Neural progenitor cell (in vitro differentiated cells): ENCODE data around the gene FXR1. TPM values are rescaled to one million over a fixed set of nuclear protein-coding genes. Genes with fewer than 3 reads are reported as not detected.
A peak's percentile ranks its signal among the peaks of the same experiment; 100 is the strongest.

Source experiments
- DNase-seq: peaks from one replicate; pipeline ENCODE4 v3.0.0-alpha.2; 2016; ENCODE audit warnings: low spot score
- H2AFZ ChIP-seq: fragments of 200-600 bp; sonication (generic); replicated peaks from 2 replicates; pipeline ENCODE4 v1.6.1; 2016; ENCODE audit warnings: antibody characterized with exemption
- H3F3A ChIP-seq: fragments of 200-600 bp; sonication (generic); 2 replicates; pipeline ENCODE4 v1.6.1; 2016; ENCODE audit warnings: antibody characterized with exemption, low read depth
- H3K27ac ChIP-seq: fragments of 200-600 bp; sonication (generic); 2 replicates; pipeline ENCODE4 v1.5.1; 2016; ENCODE audit warnings: mild to moderate bottlenecking
- H3K27me3 ChIP-seq: fragments of 200-600 bp; sonication (generic); 2 replicates; pipeline ENCODE4 v1.6.1; 2016; ENCODE audit warnings: mild to moderate bottlenecking, moderate library complexity
- H3K36me3 ChIP-seq: fragments of 200-600 bp; sonication (generic); 2 replicates; pipeline ENCODE4 v1.5.1; 2016
- H3K4me1 ChIP-seq: fragments of 200-600 bp; sonication (generic); 2 replicates; pipeline ENCODE4 v1.6.1; 2016; ENCODE audit warnings: mixed run types
- H3K4me2 ChIP-seq: fragments of 200-600 bp; sonication (generic); 2 replicates; pipeline ENCODE4 v1.6.1; 2016
- H3K4me3 ChIP-seq: fragments of 200-600 bp; sonication (generic); 2 replicates; pipeline ENCODE4 v1.5.1; 2016
- H3K79me2 ChIP-seq: fragments of 200-600 bp; sonication (generic); 2 replicates; pipeline ENCODE4 v1.6.1; 2016; ENCODE audit warnings: low read depth
- H3K9ac ChIP-seq: fragments of 200-600 bp; sonication (generic); 2 replicates; pipeline ENCODE4 v1.6.1; 2016
- H3K9me3 ChIP-seq: fragments of 200-600 bp; sonication (generic); 2 replicates; pipeline ENCODE4 v1.5.1; 2016; ENCODE audit warnings: low read depth
- H4K20me1 ChIP-seq: fragments of 200-600 bp; sonication (generic); 2 replicates; pipeline ENCODE4 v1.6.1; 2016; ENCODE audit warnings: low read depth
- H3K27ac Mint-ChIP-seq: 3 replicates; pipeline ENCODE4 v1.8.0; 2021; ENCODE audit warnings: mixed read lengths
- H3K27me3 Mint-ChIP-seq: 2 replicates; pipeline ENCODE4 v1.8.0; 2022; ENCODE audit warnings: low read depth, mild to moderate bottlenecking, inconsistent platforms, moderate library complexity, mixed read lengths; ENCODE audit not compliant: insufficient read depth
- H3K36me3 Mint-ChIP-seq: 3 replicates; pipeline ENCODE4 v1.8.0; 2021; ENCODE audit warnings: mixed read lengths
- H3K4me1 Mint-ChIP-seq: 3 replicates; pipeline ENCODE4 v1.8.0; 2021; ENCODE audit warnings: mixed read lengths
- H3K4me3 Mint-ChIP-seq: 3 replicates; pipeline ENCODE4 v1.8.0; 2021; ENCODE audit warnings: mild to moderate bottlenecking, moderate library complexity, mixed read lengths
- H3K9me3 Mint-ChIP-seq: 3 replicates; pipeline ENCODE4 v1.8.0; 2020; ENCODE audit warnings: mixed read lengths
- CTCF ChIP-seq: fragments of 200-600 bp; sonication (generic); IDR thresholded peaks from 2 replicates; pipeline ENCODE4 v1.5.1; 2017; ENCODE audit warnings: antibody characterized with exemption, mild to moderate bottlenecking
- EZH2 ChIP-seq: fragments of 200-600 bp; sonication (generic); IDR thresholded peaks from 2 replicates; pipeline ENCODE4 v1.6.1; 2017; ENCODE audit warnings: antibody characterized with exemption, mild to moderate bottlenecking, moderate library complexity
- EZH2phosphoT487 ChIP-seq: fragments of 200-600 bp; sonication (generic); IDR thresholded peaks from 2 replicates; pipeline ENCODE4 v1.6.1; 2017; ENCODE audit warnings: antibody characterized with exemption
- total RNA-seq: library from RNA; depleted of rRNA; stranded (reverse); fragments of >200 nt; gene quantifications from 2 replicates; pipeline ENCODE4 v1.2.3, GENCODE V29; 2015; ENCODE audit warnings: low replicate concordance

Gene FXR1
- total RNA-seq, 1 donor from 2014 or later, result 412 TPM

DNA sequence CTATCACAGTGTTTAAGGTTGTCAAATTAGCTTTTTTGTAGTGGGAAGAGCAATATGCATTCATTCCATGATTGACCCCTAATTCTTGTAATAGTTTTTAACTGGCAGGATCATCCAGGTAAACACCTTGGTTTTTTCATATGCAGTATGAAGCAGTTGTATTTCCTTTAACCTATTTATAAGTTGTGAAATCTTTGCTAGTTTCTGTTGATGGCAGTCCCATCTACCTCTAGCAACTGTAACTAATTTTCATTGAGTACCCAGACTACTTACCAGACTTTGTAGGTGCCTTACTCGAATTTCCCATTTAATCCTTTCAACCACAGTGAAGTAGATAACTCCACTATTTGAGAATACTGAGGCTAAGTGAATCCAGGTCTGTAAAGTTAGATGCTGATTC lies 6.1 kb downstream of the FXR1 start:
- Histone ChIP-seq H3F3A (peaks cover 7% of the 10 kb centered on the region), H3K9ac (no peak overlapping the region), H3K36me3 (peaks cover 18% of the 10 kb centered on the region), H3K9me3 (no peaks in the 10 kb centered on the region), H3K27ac (no peak overlapping the region), H2AFZ (no peak overlapping the region), H3K79me2 (peaks cover 100% of the 10 kb centered on the region), H3K4me3 (no peak overlapping the region), H3K27me3 (no peaks in the 10 kb centered on the region), H3K4me1 (peaks cover 23% of the 10 kb centered on the region), H3K4me2 (peak overlapping the region; percentile 16), H4K20me1 (peaks cover 100% of the 10 kb centered on the region)
- Mint-ChIP-seq H3K27me3 (no peaks in the 10 kb centered on the region), H3K9me3 (peaks cover 18% of the 10 kb centered on the region), H3K36me3 (peaks cover 68% of the 10 kb centered on the region), H3K4me1 (peaks cover 20% of the 10 kb centered on the region), H3K4me3 (no peak overlapping the region), H3K27ac (no peak overlapping the region)
- TF ChIP-seq CTCF (no peak), EZH2 (no peak), EZH2phosphoT487 (no peak)
- DNase-seq, result no peak

- H3K79me2 ChIP-seq, result peaks cover 100% of the 10 kb centered on the region
- H3K9ac ChIP-seq, result no peak overlapping the region
- H3K27ac Mint-ChIP-seq, result no peak overlapping the region
- peaks cover 66% of the 10 kb centered on the region for H3K36me3 Mint-ChIP-seq
- no peak for TF ChIP-seq CTCF
- TF ChIP-seq EZH2phosphoT487, result no peak
- TF ChIP-seq EZH2, result no peak
- peaks cover 7% of the 10 kb centered on the region for H3F3A ChIP-seq
- no peak overlapping the region for H3K4me3 Mint-ChIP-seq
- DNase-seq, result no peak
- H3K27ac ChIP-seq, result no peak overlapping the region
- H3K9me3 Mint-ChIP-seq, result peaks cover 41% of the 10 kb centered on the region
- peaks cover 2% of the 10 kb centered on the region for H3K9me3 ChIP-seq
- peaks cover 10% of the 10 kb centered on the region for H3K36me3 ChIP-seq
- no peaks in the 10 kb centered on the region for H3K27me3 ChIP-seq
- no peaks in the 10 kb centered on the region for H3K27me3 Mint-ChIP-seq
- peaks cover 2% of the 10 kb centered on the region for H3K4me1 Mint-ChIP-seq
- no peak overlapping the region for H3K4me3 ChIP-seq
- H3K4me1 ChIP-seq, result peaks cover 8% of the 10 kb centered on the region
- no peak overlapping the region for H3K4me2 ChIP-seq
- peaks cover 97% of the 10 kb centered on the region for H4K20me1 ChIP-seq
- H2AFZ ChIP-seq, result no peak overlapping the region
These were observed 9.8 kb downstream of the FXR1 start for GRCh38 chr3:180922242-180922641.

DNA sequence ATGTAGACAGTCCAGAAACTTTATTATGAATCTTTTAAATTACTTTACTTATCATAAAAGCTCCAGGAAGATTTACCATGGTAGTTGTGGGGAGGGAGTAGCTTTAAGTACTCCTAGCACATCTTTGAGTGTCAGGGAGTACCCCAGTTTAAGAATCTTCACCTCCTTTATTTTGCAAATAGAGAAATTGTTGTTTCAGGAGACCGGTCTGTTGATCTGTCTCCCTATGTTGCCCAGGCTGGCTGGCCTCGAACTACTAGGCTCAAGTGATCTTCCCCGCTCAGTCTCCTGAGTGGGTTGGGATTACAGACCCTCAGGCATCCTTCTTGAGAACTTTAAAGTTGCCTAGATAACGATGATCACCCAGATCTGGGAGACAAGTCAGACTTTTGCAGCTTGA lies 11.1 kb downstream of the FXR1 start:
- Mint-ChIP-seq H3K27me3 (no peaks in the 10 kb centered on the region), H3K4me3 (no peak overlapping the region), H3K36me3 (peaks cover 67% of the 10 kb centered on the region), H3K27ac (no peak overlapping the region), H3K4me1 (peaks cover 2% of the 10 kb centered on the region), H3K9me3 (peaks cover 46% of the 10 kb centered on the region)
- DNase-seq, result no peak
- Histone ChIP-seq H3K79me2 (peaks cover 100% of the 10 kb centered on the region), H3K27me3 (no peaks in the 10 kb centered on the region), H3K4me3 (no peak overlapping the region), H3K36me3 (peaks cover 15% of the 10 kb centered on the region), H2AFZ (no peak overlapping the region), H3K9me3 (peaks cover 11% of the 10 kb centered on the region), H3K9ac (no peak overlapping the region), H3K27ac (no peak overlapping the region), H3F3A (peaks cover 7% of the 10 kb centered on the region), H3K4me2 (no peak overlapping the region), H3K4me1 (peaks cover 8% of the 10 kb centered on the region), H4K20me1 (peaks cover 87% of the 10 kb centered on the region)
- TF ChIP-seq EZH2phosphoT487 (no peak), EZH2 (no peak), CTCF (no peak)
